HFF-Myc (cell line): ENCODE measurements around the gene HMG20A.

ENCODE experiments used
- DNase-seq: peaks from one replicate; pipeline ENCODE4 v3.0.0-alpha.2; 2011; ENCODE audit warnings: low read depth; ENCODE audit errors: extremely low read depth
- H3K4me3 ChIP-seq: replicated peaks from 2 replicates; pipeline ENCODE4 v1.5.1; 2011; ENCODE audit warnings: low read depth, mild to moderate bottlenecking, control low read depth, low read length
- CTCF ChIP-seq: IDR thresholded peaks from 2 replicates; pipeline ENCODE4 v1.5.1; 2012; ENCODE audit warnings: mild to moderate bottlenecking, low read depth, low read length, control low read depth; ENCODE audit errors: missing control alignments

Gene HMG20A

GRCh38 chr15:77503240-77503639 lies 82.6 kb downstream of the HMG20A start:
- no peak overlapping the region for H3K4me3 ChIP-seq
- TF ChIP-seq CTCF = no peak
- no peak for DNase-seq

- DNase-seq = no peak
- no peak for TF ChIP-seq CTCF
- no peak overlapping the region for H3K4me3 ChIP-seq
Measured at GRCh38 chr15:77503764-77504163, 83.1 kb downstream of the HMG20A start.

- no peak for DNase-seq
- TF ChIP-seq CTCF = no peak
- no peak overlapping the region for H3K4me3 ChIP-seq
Measured at GRCh38 chr15:77504306-77504705, 83.6 kb downstream of the HMG20A start.

GRCh38 chr15:77504871-77505270 lies 84.2 kb downstream of the HMG20A start:
- no peak for DNase-seq
- H3K4me3 ChIP-seq = no peak overlapping the region
- TF ChIP-seq CTCF = no peak

- TF ChIP-seq CTCF = no peak
- DNase-seq = no peak
- H3K4me3 ChIP-seq = no peak overlapping the region
Measured at GRCh38 chr15:77505556-77505955, 84.9 kb downstream of the HMG20A start.

- no peak for TF ChIP-seq CTCF
- no peak overlapping the region for H3K4me3 ChIP-seq
- DNase-seq = no peak
Measured at GRCh38 chr15:77506311-77507142, 85.8 kb downstream of the HMG20A start.
